Activated naive CD4-positive, alpha-beta T cell treated with anti-CD3 and anti-CD28 coated beads, Interleukin-2, amount 50 U/mL, for 24 hours (primary cell): ENCODE data around the gene SULF2.

Source experiments
- H3K27ac Mint-ChIP-seq: one replicate; pipeline ENCODE4 v1.8.0; 2021; ENCODE audit warnings: mild to moderate bottlenecking, mixed read lengths
- H3K27me3 Mint-ChIP-seq: one replicate; pipeline ENCODE4 v1.8.0; 2021; ENCODE audit warnings: mixed read lengths
- H3K36me3 Mint-ChIP-seq: one replicate; pipeline ENCODE4 v1.8.0; 2021; ENCODE audit warnings: mixed read lengths
- H3K4me1 Mint-ChIP-seq: one replicate; pipeline ENCODE4 v1.8.0; 2021; ENCODE audit warnings: mixed read lengths
- H3K4me3 Mint-ChIP-seq: one replicate; pipeline ENCODE4 v1.8.0; 2021; ENCODE audit warnings: mild to moderate bottlenecking, mixed read lengths
- H3K9me3 Mint-ChIP-seq: one replicate; pipeline ENCODE4 v1.8.0; 2021; ENCODE audit warnings: mixed read lengths

SULF2 gene

DNA sequence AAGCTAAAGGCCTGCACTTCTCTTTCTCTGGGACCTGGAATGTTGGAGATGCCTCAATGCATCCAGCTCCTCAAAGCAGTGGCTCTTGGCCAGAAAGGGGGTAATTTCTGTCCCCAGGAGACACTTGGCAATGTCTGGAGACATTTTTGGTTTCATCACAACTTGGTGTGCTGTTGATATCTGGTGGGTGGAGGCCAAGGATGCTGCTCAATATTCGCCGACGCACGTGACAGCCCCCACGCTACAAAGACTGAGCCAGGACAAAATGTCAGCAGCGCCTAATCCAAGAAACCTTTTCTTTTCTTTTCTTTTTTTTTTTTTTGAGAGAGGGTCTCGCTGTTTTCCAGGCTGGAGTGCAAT is 79.8 kb downstream of the SULF2 start:
- Mint-ChIP-seq H3K4me3 (no peak overlapping the region), H3K9me3 (no peaks in the 10 kb centered on the region), H3K4me1 (no peaks in the 10 kb centered on the region), H3K27me3 (no peaks in the 10 kb centered on the region), H3K36me3 (no peaks in the 10 kb centered on the region), H3K27ac (no peak overlapping the region)

DNA sequence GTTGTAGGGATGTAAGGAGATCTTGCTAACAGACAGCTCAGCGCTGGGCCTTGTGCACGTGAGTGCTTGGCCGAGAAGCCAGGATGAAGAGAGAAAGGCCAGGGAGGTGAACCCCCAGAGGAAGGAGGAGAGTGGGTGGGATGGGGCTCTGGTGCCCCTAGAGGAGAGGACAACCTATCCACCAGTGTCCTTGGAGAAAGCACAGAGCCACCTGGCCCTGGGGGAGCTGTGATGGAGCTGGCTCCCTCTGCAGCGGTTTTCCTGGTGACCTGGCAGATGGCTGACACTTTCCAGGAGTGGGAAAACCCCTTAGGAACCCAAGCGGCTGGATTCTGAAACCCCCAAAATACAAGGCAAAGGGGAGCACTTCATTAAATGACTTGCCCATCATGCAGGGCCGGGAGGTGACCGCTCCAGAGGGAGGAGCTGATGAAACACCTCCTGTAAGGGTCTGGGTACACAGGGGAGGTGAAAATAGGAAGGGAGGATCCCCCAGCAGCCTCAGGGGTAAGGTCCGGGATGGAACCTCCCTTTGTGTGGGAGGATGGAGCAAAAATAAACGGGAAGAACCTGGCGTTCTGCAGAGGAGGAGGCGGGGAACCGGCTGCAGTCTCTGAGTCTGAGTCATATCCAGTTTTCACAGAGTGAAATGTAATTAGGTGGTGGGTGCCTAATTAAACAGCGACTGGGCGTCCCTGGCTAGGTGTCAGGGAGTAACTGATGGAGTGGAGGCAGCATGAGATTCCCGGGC is 80.4 kb downstream of the SULF2 start:
- Mint-ChIP-seq H3K27ac (no peak overlapping the region), H3K9me3 (no peaks in the 10 kb centered on the region), H3K36me3 (no peaks in the 10 kb centered on the region), H3K4me3 (no peak overlapping the region), H3K4me1 (no peaks in the 10 kb centered on the region), H3K27me3 (no peaks in the 10 kb centered on the region)

DNA sequence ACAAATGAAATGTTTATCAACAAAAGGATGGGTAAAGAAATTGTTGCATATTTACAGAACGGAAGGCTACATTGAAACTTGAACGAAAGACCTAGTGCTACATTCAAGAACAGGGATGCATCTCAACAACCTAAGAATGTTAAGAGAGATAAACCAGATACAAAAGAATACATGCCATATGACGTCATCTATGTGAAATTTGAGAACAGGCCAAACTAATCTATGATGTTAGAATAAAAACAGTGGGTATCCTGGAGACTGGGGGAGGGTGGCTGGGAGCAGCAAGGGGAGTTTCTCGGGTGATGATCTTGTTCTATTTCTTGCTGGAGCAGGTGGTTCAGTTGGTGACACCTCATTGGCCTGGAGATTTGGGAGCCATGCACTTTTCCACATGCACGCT is 81.5 kb downstream of the SULF2 start:
- H3K27ac Mint-ChIP-seq, result no peak overlapping the region
- H3K36me3 Mint-ChIP-seq, result no peaks in the 10 kb centered on the region
- no peaks in the 10 kb centered on the region for H3K27me3 Mint-ChIP-seq
- H3K4me3 Mint-ChIP-seq, result no peak overlapping the region
- H3K4me1 Mint-ChIP-seq, result no peaks in the 10 kb centered on the region
- H3K9me3 Mint-ChIP-seq, result no peaks in the 10 kb centered on the region

DNA sequence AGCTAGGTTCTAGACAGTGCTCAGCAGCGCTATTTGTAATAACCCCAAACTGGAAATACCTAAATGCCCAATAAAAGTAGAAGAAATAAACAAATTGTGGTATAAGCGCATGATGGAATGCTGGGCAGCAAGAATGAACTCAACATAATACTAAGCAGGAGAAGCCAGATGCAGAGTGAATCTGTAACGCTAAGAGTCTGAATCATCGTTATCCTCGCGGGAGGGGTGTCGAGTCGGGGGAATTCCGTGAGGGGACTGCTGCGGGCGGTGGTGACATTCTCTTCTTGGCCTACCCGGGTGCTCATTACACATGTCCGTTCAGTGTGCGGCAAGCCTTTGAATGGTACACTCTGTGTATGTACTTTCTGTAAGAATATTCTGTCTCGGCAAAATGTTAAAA is 83.7 kb downstream of the SULF2 start:
- H3K36me3 Mint-ChIP-seq, result no peaks in the 10 kb centered on the region
- H3K4me1 Mint-ChIP-seq, result no peaks in the 10 kb centered on the region

DNA sequence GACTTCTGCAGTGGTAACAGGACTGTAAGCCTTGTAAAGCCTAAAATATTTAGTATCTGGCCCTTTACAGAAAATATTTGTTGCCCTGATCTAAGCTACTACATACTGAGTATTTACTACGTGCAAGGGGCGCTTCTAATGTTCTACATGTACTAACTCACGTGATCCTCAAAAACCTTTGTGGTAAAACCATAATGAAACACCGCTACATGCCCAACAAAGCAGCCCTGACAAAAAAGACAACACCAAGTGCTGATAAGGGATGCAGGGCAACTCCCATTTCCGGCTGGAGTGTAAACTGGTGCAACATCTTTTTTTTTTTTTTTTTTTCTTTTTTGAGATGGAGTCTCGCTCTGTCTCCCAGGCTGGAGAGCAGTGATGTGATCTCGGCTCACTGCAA is 85.0 kb downstream of the SULF2 start:
- Mint-ChIP-seq H3K4me3 (no peak overlapping the region), H3K27ac (no peak overlapping the region), H3K4me1 (peaks cover 6% of the 10 kb centered on the region), H3K36me3 (no peaks in the 10 kb centered on the region), H3K9me3 (no peaks in the 10 kb centered on the region), H3K27me3 (no peaks in the 10 kb centered on the region)

More for the DNA sequence above, 83.7 kb downstream of the SULF2 start:
- Mint-ChIP-seq H3K9me3 (no peaks in the 10 kb centered on the region), H3K27ac (no peak overlapping the region), H3K27me3 (no peaks in the 10 kb centered on the region), H3K4me3 (no peak overlapping the region)

DNA sequence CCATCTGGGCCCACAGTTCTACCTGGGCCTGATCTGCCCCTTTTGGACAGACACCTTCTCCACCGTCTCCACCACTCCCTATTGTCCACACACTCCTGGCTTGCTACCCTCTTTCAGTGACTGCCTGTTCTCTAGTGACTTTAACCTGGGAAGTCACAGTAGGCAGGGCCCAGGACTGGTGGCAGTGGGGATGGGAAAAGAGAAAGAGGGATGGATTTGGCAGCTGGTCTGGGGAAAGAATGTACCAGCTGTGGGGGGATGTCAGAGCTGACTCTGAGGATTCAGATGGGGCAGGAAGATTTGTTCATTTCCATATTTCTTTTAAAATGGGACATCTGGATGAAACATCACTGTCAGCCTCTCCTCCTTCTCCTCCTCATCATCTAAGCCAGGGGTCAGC is 85.5 kb downstream of the SULF2 start:
- Mint-ChIP-seq H3K27ac (no peak overlapping the region), H3K4me1 (peaks cover 11% of the 10 kb centered on the region), H3K36me3 (no peaks in the 10 kb centered on the region), H3K9me3 (no peaks in the 10 kb centered on the region), H3K27me3 (no peaks in the 10 kb centered on the region), H3K4me3 (no peak overlapping the region)

DNA sequence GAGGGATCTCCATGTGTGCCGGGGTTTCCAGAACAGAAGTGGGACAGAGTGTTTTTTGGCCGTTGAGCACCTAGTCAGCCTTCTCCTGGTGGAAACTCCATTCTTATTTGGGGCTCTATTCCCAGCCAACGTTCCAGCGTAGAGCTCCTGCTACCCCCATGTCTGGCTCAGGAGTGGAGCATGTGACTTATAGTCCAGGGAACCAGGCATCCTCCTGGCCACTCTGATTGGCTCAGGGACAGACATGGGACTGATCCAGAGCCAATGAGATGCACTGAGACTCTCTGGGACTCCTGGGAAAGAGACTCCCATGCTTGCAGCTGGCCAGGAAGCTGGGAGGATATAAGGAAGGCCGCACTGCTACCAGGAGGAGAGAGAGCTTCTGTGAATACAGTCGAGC is 87.1 kb downstream of the SULF2 start:
- H3K36me3 Mint-ChIP-seq, result no peaks in the 10 kb centered on the region
- H3K9me3 Mint-ChIP-seq, result no peaks in the 10 kb centered on the region
- no peak overlapping the region for H3K4me3 Mint-ChIP-seq
- peaks cover 13% of the 10 kb centered on the region for H3K4me1 Mint-ChIP-seq
- no peaks in the 10 kb centered on the region for H3K27me3 Mint-ChIP-seq
- H3K27ac Mint-ChIP-seq, result no peak overlapping the region

DNA sequence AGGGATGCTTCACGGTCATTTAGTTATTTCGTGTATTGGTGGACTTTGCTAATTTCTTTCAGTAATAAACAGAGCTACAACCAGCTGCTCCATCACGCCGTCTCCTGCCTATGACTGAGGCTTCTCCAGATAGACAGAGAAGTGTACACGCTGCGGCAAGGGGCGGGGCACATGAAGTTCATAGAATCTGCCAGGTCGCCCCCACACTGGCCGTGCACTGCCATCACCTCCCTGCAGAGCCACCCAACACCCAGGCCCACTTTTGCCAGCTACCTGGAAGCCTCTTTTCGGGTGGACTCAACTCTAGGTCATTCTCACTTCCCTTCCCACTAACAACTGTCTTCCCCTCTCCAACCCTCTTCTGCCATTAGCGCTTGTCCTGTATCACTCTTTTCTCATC is 88.4 kb downstream of the SULF2 start:
- H3K27ac Mint-ChIP-seq, result no peak overlapping the region
- H3K4me3 Mint-ChIP-seq, result no peak overlapping the region
- H3K27me3 Mint-ChIP-seq, result no peaks in the 10 kb centered on the region
- no peaks in the 10 kb centered on the region for H3K9me3 Mint-ChIP-seq
- peaks cover 13% of the 10 kb centered on the region for H3K4me1 Mint-ChIP-seq
- no peaks in the 10 kb centered on the region for H3K36me3 Mint-ChIP-seq

DNA sequence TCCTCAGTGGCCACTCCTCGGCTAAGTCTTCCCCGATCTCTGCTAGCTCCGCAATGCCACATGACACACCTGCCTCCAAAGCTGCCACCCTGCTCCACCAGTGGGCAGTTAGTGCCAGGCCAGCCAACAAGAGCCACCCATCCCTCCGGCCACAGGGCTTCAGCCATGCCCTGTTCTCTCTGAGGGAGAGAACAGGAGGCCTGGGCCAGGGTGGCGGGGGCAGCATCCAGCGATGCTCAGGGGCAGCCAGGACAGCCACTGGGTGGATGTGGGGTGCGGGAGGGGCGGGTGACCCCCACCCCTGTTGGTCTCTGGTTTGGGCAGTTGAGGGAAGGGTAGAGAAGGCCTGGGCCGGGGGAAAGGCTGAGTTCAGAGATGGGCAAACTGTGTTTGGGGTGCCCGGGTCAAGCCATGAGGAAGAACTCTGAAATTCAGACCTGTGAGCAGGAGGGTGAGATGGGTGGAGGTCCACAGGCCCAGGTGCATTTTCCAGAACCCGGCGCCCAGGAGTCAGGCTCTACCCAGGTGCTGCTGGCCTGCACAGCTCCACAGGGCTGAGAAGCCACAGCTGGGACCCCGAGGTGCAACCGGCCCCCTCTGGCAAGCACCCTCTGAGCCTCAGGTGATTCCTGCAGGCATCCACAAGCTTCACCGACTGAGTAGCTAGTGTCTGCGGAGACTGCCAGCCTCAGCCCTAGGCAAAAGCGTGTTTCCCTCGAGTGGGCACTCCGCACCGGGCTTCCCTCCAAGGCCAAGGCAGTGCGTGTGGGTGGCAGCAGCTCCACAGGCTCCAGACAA is 91.1 kb downstream of the SULF2 start:
- H3K9me3 Mint-ChIP-seq, result no peaks in the 10 kb centered on the region
- no peaks in the 10 kb centered on the region for H3K27me3 Mint-ChIP-seq
- peaks cover 13% of the 10 kb centered on the region for H3K4me1 Mint-ChIP-seq
- no peak overlapping the region for H3K27ac Mint-ChIP-seq
- peaks cover 3% of the 10 kb centered on the region for H3K36me3 Mint-ChIP-seq
- no peak overlapping the region for H3K4me3 Mint-ChIP-seq

DNA sequence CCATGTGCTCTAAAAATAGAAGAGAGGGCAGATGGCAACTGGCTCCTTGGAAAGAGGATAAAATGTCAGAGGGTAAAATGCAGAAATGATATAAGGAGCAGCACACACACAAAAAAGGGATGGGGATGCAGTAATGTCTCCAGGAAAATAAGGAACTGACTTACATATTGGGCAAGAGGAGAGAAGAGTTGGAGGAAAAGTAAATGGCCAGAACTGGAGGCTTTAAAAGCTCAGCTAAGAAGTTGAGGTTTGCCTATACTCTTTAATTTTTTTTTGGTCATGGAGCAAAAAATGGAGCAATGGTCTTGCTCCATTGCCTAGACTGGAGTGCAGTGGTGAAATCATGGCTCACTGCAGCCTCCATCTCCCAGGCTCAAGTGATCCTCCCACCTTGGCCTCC is 93.7 kb downstream of the SULF2 start:
- Mint-ChIP-seq H3K4me1 (peaks cover 13% of the 10 kb centered on the region), H3K36me3 (peaks cover 3% of the 10 kb centered on the region), H3K27me3 (no peaks in the 10 kb centered on the region), H3K27ac (no peak overlapping the region), H3K9me3 (no peaks in the 10 kb centered on the region), H3K4me3 (no peak overlapping the region)

DNA sequence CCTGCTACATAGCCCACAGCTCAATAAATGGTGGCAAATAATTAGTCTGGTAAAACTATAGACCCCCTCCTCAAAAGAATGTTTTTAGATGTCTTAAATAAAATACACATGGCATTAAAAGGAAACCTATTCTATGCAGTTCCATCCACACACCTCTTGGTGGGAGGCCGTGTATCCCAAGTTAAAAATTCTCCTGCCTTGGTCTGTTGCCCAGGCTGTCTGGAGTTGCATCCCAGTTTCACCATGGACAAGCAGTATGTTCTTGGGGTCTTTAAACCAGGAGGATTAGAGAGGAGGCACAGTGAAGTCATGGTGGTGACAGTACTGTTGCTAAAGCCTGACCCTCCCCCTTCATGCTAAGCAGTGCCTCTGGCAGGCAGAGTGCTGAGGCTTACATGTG is 95.5 kb downstream of the SULF2 start:
- Mint-ChIP-seq H3K36me3 (peaks cover 3% of the 10 kb centered on the region), H3K9me3 (no peaks in the 10 kb centered on the region), H3K4me3 (no peak overlapping the region), H3K27ac (no peak overlapping the region), H3K4me1 (peaks cover 1% of the 10 kb centered on the region), H3K27me3 (no peaks in the 10 kb centered on the region)

DNA sequence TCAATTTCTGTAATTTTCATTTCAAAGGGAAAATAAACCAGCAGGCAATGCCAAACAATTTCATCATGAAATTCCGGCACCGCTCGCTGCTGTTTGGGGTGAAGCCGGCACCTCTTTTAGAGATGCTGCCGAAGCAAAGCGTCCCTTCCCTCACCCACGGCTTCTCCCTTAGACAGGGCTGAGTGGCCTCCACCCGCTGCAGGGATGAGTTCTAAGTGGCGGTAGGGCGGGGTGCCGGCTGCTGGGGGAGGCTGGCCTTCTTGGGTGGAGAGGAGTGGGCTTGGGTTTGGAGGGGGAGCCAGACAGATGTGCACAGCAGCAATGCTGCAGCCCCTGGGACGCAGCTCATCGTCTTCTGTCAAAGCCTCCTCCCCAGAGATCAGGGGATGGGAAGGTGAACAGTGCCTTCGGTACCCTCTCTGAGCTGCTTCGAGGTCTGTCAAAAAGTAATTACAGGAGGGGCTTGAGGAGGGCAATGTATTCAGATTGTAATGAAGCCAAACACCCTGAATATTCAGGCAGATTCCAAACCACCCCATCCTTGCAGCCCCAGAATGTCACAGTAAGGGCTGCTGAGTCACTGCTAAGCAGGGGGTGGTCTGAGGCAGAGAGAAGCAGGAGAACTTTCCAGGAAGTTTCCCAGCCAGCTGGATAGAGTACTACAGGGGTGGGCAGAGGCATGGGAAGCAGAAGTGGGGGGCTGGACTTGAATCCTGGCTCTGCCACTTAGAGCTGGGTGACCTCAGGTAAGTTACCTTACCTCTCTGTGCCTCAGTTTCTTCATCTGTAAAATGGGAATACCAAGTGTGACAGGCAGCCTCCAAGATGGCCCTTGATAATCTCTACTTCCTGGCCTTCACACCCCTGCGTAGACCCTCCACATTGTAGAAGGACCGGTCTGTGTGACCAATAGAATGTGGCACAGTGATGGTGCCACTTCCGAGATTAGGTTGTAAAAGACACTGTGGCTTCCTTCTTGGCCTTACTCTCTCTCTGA is 96.6 kb downstream of the SULF2 start:
- Mint-ChIP-seq H3K4me3 (no peak overlapping the region), H3K4me1 (no peaks in the 10 kb centered on the region), H3K36me3 (peaks cover 3% of the 10 kb centered on the region), H3K27me3 (no peaks in the 10 kb centered on the region), H3K9me3 (no peaks in the 10 kb centered on the region), H3K27ac (no peak overlapping the region)

DNA sequence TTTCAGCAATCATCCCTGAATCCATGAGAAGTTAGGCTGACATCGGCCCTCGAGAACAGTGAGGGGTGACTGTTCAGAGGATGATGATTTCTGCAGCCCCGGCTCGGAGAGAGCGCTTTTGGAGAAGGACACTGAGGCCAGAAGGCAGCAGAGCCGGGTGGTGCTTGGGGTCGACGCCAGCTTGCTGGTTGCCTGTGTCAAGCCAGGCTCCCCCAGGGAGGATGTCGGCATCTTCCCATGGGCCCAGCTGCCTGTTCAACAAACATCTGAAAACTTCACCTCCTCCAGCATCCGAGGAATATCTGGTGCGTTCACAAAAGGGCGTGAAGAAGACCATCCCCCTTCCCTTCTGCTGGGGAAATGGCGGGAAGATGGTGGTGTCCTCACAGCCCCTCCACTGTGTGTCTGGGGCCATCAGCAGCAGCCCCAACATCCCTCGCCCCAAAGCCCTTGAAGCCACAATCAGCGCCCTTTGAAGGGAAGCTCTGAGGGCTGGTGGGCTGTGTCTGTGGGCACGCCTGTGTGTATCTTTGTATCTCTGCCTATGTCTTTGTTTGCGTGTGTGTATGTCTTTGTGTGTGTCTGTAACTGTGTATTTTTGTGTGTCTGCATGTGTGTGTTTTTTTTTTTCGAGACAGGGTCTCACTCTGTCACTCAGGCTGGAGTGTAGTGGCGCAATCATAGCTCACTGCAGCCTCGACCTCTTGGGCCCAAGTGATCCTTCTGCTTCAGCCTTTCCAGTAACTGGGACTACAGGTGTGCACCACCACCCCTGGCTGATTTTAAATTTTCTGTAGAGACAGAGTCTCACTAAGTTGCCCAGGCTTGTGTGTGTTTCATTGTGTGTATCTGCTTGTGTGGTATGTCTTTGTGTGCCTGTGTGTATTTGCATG is 97.9 kb downstream of the SULF2 start:
- H3K36me3 Mint-ChIP-seq, result peaks cover 3% of the 10 kb centered on the region
- no peak overlapping the region for H3K4me3 Mint-ChIP-seq
- no peaks in the 10 kb centered on the region for H3K9me3 Mint-ChIP-seq
- no peaks in the 10 kb centered on the region for H3K27me3 Mint-ChIP-seq
- H3K27ac Mint-ChIP-seq, result no peak overlapping the region
- no peaks in the 10 kb centered on the region for H3K4me1 Mint-ChIP-seq

DNA sequence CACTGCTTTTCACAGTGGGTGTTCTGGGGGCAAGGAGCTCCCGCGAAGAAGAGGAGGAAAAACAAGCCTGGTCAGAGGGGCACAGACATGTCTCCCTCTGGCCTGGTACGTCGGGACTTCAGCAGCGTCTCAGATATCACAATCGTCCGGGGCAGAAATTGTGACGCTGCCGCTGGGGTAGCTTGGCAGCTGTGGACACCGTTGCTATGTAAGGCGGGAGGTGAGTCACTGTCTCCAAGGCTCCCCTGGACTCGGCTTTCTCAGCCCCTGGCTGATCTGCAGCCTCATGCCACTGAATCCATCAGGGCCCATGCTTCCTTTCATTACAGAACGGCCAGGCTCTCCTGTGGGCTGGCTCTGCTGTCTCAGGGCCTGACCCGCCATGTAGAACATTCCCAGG is 98.7 kb downstream of the SULF2 start:
- no peaks in the 10 kb centered on the region for H3K27me3 Mint-ChIP-seq
- no peak overlapping the region for H3K27ac Mint-ChIP-seq
- H3K9me3 Mint-ChIP-seq, result no peaks in the 10 kb centered on the region
- no peak overlapping the region for H3K4me3 Mint-ChIP-seq
- H3K36me3 Mint-ChIP-seq, result peaks cover 3% of the 10 kb centered on the region
- H3K4me1 Mint-ChIP-seq, result no peaks in the 10 kb centered on the region
